Activated naive CD4-positive, alpha-beta T cell treated with anti-CD3 and anti-CD28 coated beads, Interleukin-2, amount 50 U/mL, for 16 hours (primary cell): ENCODE data around the gene FAM83D.
"Not testable (repeated sequence)": the region's sequence is repeated elsewhere in the genome, so short reads cannot be mapped to it uniquely, and the experiment has no call there.

Source experiments
- DNase-seq: peaks from one replicate; pipeline ENCODE4 v3.0.0-alpha.2; 2020

FAM83D gene

GRCh38 chr20:38970302-38970701 lies 44.1 kb downstream of the FAM83D start:
- DNase-seq: no peak

GRCh38 chr20:38973107-38973506 lies 46.9 kb downstream of the FAM83D start:
- no peak for DNase-seq

- DNase-seq: no peak
These were observed 47.4 kb downstream of the FAM83D start for GRCh38 chr20:38973645-38974044.

GRCh38 chr20:38975539-38976120 lies 49.4 kb downstream of the FAM83D start:
- no peak for DNase-seq

- no peak for DNase-seq
These were observed 53.2 kb downstream of the FAM83D start for GRCh38 chr20:38979434-38979833.

- DNase-seq: no peak
These were observed 53.6 kb downstream of the FAM83D start for GRCh38 chr20:38979842-38980241.

GRCh38 chr20:38982291-38982690 lies 56.1 kb downstream of the FAM83D start:
- no peak for DNase-seq

- DNase-seq: no peak
These were observed 58.8 kb downstream of the FAM83D start for GRCh38 chr20:38985060-38985459.

GRCh38 chr20:38985603-38986170 lies 59.5 kb downstream of the FAM83D start:
- no peak for DNase-seq

- DNase-seq: no peak
These were observed 60.4 kb downstream of the FAM83D start for GRCh38 chr20:38986663-38987062.

- no peak for DNase-seq
These were observed 61.6 kb downstream of the FAM83D start for GRCh38 chr20:38987777-38988176.

GRCh38 chr20:38990728-38991127 lies 64.5 kb downstream of the FAM83D start:
- DNase-seq: no peak

GRCh38 chr20:38991814-38992704 lies 65.8 kb downstream of the FAM83D start:
- no peak for DNase-seq

GRCh38 chr20:38995536-38996044 lies 69.4 kb downstream of the FAM83D start:
- no peak for DNase-seq

GRCh38 chr20:38996866-38997265 lies 70.6 kb downstream of the FAM83D start:
- not testable (repeated sequence) for DNase-seq

- DNase-seq: peak; percentile 45
These were observed 71.4 kb downstream of the FAM83D start for GRCh38 chr20:38997622-38998021.

GRCh38 chr20:38999217-38999616 lies 73.0 kb downstream of the FAM83D start:
- no peak for DNase-seq

GRCh38 chr20:38999965-39000910 lies 74.0 kb downstream of the FAM83D start:
- no peak for DNase-seq
